Lower lobe of right lung (tissue), 2 donors: Measurements from ENCODE around the gene MLX. TPM values are rescaled to one million over a fixed set of nuclear protein-coding genes. Genes with fewer than 3 reads are reported as not detected.

ENCODE experiments used
- ATAC-seq, 2 donors: fragments of 200-7000 bp; cut with Tn5 transposase; one replicate each; pipeline ENCODE4 v1.9.1; 2020 to 2022; ENCODE audit warnings: mild to moderate bottlenecking in 2 of 2, moderate library complexity in 2 of 2
- DNase-seq: peaks from one replicate; pipeline ENCODE4 v3.0.0-alpha.2; 2020
- H3K27ac ChIP-seq: fragments of 200-600 bp; one replicate; pipeline ENCODE4 v1.8.0; 2022
- H3K27me3 ChIP-seq: fragments of 200-600 bp; one replicate; pipeline ENCODE4 v1.8.0; 2022; ENCODE audit warnings: low read depth
- H3K36me3 ChIP-seq: fragments of 200-600 bp; one replicate; pipeline ENCODE4 v1.8.0; 2022; ENCODE audit warnings: mild to moderate bottlenecking
- H3K4me1 ChIP-seq: fragments of 200-600 bp; one replicate; pipeline ENCODE4 v1.8.0; 2022
- H3K4me3 ChIP-seq: fragments of 200-600 bp; one replicate; pipeline ENCODE4 v1.8.0; 2022; ENCODE audit warnings: mild to moderate bottlenecking
- H3K9me3 ChIP-seq: fragments of 200-600 bp; one replicate; pipeline ENCODE4 v1.8.0; 2022
- CTCF ChIP-seq: fragments of 200-600 bp; IDR thresholded peaks from one replicate; pipeline ENCODE4 v1.8.0; 2022; ENCODE audit warnings: antibody characterized with exemption, mild to moderate bottlenecking
- intact Hi-C: fragments of 100-400 bp; cut with DNase I; formaldehyde crosslinking; loops from one replicate; pipeline ENCODE4 v1.11.0; 2022
- total RNA-seq: library from RNA; stranded (reverse); fragmentation: NEBNext Ultra II Directional; extraction: Animal tissue kit (Norgen Biotek cat#: 25700); gene quantifications from one replicate; pipeline ENCODE4 v1.2.1, GENCODE V29; 2021
- donor health status: DM: no; HTN: yes; CAD: no; lungs with severe emphysema.

Gene MLX
- total RNA-seq, 1 donor from 2014 or later, result 70.5 TPM

GRCh38 chr17:42571435-42572225 lies 4.7 kb downstream of the MLX start:
- intact Hi-C loops, result no loop called here
- no peaks in the 10 kb centered on the region for H3K9me3 ChIP-seq
- H3K4me3 ChIP-seq, result no peak overlapping the region
- peaks cover 72% of the 10 kb centered on the region for H3K36me3 ChIP-seq
- H3K4me1 ChIP-seq, result peaks cover 32% of the 10 kb centered on the region
- TF ChIP-seq CTCF, result no peak
- no peaks in the 10 kb centered on the region for H3K27me3 ChIP-seq
- ATAC-seq (peak; percentile 6), DNase-seq (no peak)
- no peak overlapping the region for H3K27ac ChIP-seq

GRCh38 chr17:42573095-42573494 lies 6.2 kb downstream of the MLX start:
- ATAC-seq (no peak), DNase-seq (no peak)
- H3K4me3 ChIP-seq, result no peak overlapping the region
- peaks cover 72% of the 10 kb centered on the region for H3K36me3 ChIP-seq
- peaks cover 31% of the 10 kb centered on the region for H3K4me1 ChIP-seq
- no peaks in the 10 kb centered on the region for H3K27me3 ChIP-seq
- no peak overlapping the region for H3K27ac ChIP-seq
- TF ChIP-seq CTCF, result no peak
- intact Hi-C loops, result no loop called here
- H3K9me3 ChIP-seq, result no peaks in the 10 kb centered on the region

- Histone ChIP-seq H3K4me3 (no peak overlapping the region), H3K4me1 (peaks cover 28% of the 10 kb centered on the region), H3K36me3 (peaks cover 59% of the 10 kb centered on the region), H3K9me3 (no peaks in the 10 kb centered on the region), H3K27ac (no peak overlapping the region), H3K27me3 (no peaks in the 10 kb centered on the region)
- no peak for TF ChIP-seq CTCF
- DNase-seq (no peak), ATAC-seq (no peak)
- intact Hi-C loops, result no loop called here
These were observed 7.6 kb downstream of the MLX start for GRCh38 chr17:42574463-42574862.

- Histone ChIP-seq H3K4me1 (peaks cover 23% of the 10 kb centered on the region), H3K27ac (peak overlapping the region; percentile 90), H3K4me3 (peak overlapping the region; percentile 84), H3K27me3 (no peaks in the 10 kb centered on the region), H3K9me3 (no peaks in the 10 kb centered on the region), H3K36me3 (peaks cover 58% of the 10 kb centered on the region)
- no peak for DNase-seq
- no peak for TF ChIP-seq CTCF
- intact Hi-C loops, result no loop called here
- ATAC-seq, result no peak
These were observed 10.2 kb downstream of the MLX start for GRCh38 chr17:42577140-42577531.

GRCh38 chr17:42577532-42578281 lies 10.8 kb downstream of the MLX start, which contains the start of gene PSMC3IP:
TSS of gene PSMC3IP (minus strand) at chr17:42577729. CDS start at chr17:42577686, 43 bp downstream.
- Histone ChIP-seq H3K9me3 (no peaks in the 10 kb centered on the region), H3K4me1 (peaks cover 19% of the 10 kb centered on the region), H3K4me3 (peak within 1 kb of the TSS; percentile 84), H3K27me3 (no peaks in the 10 kb centered on the region), H3K27ac (peak within 1 kb of the TSS; percentile 90), H3K36me3 (peaks cover 58% of the 10 kb centered on the region)
- ATAC-seq (peak; percentile 98), DNase-seq (peak; percentile 96)
- intact Hi-C loops, result no loop called here
- TF ChIP-seq CTCF, result no peak
